Measurements from ENCODE around the gene CCDC120.

Gene CCDC120, protein sequence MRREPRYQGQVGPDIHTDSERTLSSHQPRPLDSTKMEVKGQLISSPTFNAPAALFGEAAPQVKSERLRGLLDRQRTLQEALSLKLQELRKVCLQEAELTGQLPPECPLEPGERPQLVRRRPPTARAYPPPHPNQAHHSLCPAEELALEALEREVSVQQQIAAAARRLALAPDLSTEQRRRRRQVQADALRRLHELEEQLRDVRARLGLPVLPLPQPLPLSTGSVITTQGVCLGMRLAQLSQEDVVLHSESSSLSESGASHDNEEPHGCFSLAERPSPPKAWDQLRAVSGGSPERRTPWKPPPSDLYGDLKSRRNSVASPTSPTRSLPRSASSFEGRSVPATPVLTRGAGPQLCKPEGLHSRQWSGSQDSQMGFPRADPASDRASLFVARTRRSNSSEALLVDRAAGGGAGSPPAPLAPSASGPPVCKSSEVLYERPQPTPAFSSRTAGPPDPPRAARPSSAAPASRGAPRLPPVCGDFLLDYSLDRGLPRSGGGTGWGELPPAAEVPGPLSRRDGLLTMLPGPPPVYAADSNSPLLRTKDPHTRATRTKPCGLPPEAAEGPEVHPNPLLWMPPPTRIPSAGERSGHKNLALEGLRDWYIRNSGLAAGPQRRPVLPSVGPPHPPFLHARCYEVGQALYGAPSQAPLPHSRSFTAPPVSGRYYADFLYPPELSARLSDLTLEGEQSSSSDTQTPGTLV

GRCh38 chrX:49058794-49059193, at the start of gene CCDC120:
Gene CCDC120, plus strand, starts transcription at chrX:49058999. Its CDS starts 3,043 bp downstream, at chrX:49062042.
- H3K4me3 ChIP-seq (ENCODE audit: low read depth, low read length) = peak within 1 kb of the TSS; percentile 57

DNA sequence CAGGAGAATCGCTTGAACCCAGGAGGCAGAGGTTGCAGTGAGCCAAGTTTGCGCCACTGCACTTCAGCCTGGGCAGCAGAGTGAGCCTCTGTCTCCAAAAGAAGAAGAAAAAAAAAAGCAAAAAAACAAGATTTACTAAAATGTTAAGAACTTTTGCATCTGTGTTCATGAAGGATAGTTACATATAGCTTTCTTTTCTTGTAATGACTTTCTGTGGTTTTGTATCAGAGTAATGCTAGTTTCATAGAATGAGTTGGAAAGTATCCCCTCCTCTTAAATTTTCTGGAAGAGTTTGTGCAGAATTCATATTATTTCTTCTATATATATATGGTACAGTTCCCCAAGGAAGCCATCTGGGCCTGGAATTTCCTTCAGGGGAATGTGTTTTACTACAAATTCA, 39.7 kb upstream of the CCDC120 start:
- H3K4me3 ChIP-seq (ENCODE audit: low read depth, low read length) = no peak overlapping the region

DNA sequence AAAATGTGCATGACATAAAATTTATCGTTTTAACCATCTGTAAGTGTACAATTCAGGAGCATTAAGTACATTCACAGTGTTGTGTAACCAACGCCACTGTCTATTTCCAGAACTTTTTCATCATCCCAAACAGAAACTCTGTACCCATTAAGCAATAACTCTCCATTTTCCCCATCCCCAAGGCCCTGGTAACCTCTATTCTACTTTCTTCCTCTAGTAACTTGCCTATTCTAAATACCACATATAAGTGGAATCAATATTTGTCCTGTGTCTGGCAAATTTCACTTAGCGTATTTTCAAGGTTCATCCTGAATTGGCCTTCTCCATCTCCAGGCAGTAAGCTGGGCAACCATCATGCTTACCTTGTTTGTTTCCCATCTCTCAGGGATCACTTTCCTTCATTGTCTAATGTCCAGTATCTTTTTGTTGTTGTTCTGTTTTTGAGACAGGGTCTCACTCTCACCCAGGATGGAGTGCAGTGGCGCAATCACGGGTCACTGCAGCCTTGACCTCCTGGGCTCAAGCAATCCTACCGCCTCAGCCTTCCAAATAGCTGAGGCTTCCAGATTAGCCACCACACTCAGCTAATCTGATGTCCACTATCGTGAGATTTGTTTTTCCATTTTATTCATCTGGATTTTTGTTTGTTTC, 39.1 kb upstream of the CCDC120 start:
- H3K4me3 ChIP-seq (ENCODE audit: low read depth, low read length) = no peak overlapping the region

GRCh38 chrX:49029876-49030275, 28.9 kb upstream of the CCDC120 start:
- no peak overlapping the region for H3K4me3 ChIP-seq (ENCODE audit: low read depth, low read length)

DNA sequence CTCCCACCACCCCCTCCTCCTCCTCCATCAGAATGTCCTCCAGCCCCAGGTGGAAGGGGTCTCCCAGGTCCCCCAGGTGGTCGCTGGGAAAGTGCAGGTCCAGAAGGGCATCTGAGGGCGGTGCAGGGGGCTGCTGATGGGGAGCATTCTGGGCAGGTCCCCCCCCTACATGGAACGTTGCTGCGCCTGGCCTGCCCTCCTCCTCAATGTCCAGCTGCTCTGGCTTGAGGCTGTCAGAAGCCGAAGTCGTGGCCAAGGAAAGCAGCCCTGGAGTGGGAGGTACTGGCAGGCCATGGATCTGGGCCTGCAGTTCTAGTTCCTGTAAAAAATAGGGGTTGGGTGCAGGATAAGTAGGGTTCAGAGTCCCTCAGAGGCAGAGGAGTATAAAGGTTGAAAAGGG, 28.5 kb upstream of the CCDC120 start:
- no peak overlapping the region for H3K4me3 ChIP-seq (ENCODE audit: low read depth, low read length)

- no peak overlapping the region for H3K4me3 ChIP-seq (ENCODE audit: low read depth, low read length)
Measured at GRCh38 chrX:49037883-49038475, 20.8 kb upstream of the CCDC120 start.

DNA sequence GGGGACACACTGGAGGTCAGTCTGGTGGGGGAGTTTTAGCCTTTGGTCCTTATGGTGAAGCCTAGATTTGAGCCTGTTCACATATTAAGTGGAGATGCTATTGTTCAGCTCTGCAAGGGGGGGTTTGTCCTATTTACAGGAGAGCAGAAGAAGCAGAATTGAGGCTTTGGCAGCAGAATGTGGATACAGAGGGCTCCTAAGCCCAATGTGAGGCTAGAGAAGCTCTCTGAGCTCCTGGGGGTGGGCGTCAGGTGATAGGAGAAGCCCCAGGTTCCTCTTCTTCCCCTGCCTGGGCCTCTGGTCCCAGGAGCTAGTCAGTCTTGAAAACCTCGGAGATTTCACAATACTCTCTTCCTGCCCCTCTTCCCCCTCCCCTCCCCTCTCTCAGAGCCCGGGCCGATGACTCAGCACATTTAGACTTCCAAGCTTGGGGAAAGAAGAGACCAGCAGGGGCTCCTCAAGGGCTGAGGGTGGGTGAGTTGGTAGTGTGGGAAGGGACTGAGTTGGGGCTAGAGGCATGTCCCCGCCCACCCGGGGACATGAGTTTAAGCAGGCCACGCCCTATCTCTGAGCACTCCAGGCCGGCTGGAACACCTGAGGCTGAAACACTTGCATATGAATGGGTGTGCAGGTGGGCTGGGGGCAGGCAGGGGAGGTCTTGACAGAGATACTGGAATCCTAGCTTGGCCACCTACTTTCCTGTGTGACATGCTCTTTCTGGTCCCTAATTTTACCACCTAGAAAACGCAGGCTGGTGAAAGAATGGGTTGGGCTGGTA, 19.0 kb upstream of the CCDC120 start:
- H3K4me3 ChIP-seq (ENCODE audit: low read depth, low read length) = no peak overlapping the region

DNA sequence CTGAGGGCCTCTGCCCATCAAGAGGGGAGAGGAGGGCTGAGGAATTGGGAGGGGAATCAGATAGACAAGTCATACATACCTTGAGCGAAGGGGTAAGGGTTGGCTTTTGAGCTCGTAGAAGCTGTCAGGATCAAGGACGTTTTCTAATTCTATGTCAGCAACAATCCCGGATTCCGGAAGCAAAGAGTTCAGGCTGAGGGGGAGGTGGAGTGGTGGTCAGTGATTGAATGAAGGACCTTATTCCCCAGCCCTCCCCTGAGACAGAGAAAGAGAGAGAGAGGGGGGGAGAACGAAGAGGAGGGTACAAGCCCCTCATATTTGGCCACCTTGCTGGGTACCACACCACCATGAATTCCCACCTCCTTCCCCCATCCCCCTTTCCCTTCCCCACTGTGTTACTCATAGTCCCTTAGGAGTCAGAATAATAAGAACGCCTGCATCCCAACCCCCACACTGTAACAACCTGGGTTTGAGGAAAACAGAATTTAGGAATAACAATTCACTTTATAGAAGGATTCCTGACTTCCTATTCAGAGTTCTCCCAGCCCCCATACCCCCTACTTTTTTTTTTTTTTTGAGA, 18.3 kb upstream of the CCDC120 start:
- peak overlapping the region; percentile 17 for H3K4me3 ChIP-seq (ENCODE audit: low read depth, low read length)

DNA sequence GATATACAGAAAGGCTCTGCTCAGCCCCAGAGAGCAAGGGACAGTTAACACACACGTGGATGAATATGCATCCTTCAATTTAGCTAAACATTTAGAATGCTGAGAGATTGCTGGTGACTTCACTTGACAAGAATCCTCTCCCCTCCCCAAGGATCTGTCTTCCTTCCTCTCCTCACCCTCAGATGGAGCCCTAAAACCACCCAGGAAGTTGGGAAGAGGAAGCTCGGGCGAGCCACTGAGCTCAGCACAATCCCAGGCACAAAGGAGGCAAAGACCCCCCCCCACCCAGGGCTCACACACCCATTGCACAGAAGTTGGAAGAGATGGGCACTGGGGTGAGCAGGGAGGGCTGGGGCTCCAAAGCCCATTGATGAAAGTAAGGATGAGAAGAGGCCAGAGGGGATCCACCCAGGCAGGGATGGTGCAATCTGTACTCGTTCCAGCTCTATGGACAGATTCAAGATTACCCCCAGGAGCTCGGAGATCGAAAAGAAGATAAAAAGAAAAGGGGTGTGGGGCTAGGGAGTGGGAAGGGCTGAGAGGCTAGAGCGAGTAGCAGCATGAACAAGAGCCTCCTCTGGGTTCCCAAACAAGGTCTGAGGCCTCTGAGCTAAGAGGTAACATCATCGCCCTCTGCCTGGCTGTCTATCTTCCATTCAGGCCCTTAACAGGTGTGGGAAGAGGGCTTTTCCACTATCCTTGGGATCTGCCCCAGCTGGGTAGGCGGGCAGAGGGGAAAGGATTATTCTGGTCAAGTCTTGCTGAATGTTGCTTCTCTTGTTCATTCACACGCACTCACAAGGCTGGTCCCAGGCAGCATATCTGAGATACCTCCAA, 16.8 kb upstream of the CCDC120 start:
- peak overlapping the region; percentile 65 for H3K4me3 ChIP-seq (ENCODE audit: low read depth, low read length)

DNA sequence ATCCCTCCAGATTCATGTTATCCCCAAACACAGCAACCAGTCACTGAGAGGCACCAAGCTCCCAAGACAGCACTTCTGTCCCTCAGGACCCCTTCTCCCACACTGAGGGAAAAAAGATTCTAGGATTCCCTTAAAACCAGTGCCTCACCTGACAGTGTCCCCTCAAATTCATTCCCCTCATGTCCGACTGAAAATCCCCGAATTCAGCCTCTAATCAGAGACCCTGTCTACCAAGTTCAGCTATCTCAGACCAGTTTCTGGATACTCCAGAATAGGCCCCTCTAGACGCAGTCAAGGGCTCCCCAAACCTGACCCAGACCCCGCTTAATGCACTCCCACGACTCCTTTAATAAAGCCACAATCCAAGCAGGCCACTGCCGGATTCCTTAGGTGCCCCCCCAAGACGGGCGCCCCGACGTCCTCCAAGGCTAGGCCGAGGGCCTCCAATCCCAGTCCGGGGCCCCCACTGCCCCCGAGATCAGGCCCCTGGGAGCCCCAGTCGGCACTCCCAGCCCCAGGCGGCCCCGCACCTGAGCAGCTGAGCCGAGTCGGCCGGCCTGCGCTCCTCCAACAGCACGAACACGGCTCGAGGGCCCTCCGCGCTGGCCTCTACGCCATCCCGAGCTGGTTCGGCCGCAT, 16.1 kb upstream of the CCDC120 start:
- peak overlapping the region; percentile 65 for H3K4me3 ChIP-seq (ENCODE audit: low read depth, low read length)

- peak within 1 kb of the TSS; percentile 65 for H3K4me3 ChIP-seq (ENCODE audit: low read depth, low read length)
Measured at GRCh38 chrX:49043220-49043986, 15.4 kb upstream of the CCDC120 start, which contains the start of gene TFE3. Gene TFE3, minus strand, starts transcription at chrX:49043357. Its CDS starts 131 bp downstream, at chrX:49043226.

DNA sequence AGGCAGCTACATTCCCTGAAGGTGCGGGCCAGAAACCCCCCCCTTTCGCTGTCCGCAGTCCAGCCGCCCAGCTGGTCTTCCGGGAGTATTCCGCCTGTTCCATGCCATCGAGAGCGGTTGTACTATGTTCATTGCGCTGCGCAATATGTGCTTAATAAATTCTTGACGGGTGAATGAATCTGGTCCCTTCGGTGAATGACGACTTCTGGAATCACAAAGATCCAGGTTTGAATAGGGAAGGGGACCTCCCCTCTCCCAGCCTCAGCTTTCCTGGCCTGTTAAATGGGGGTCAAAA, 14.9 kb upstream of the CCDC120 start:
- peak overlapping the region; percentile 17 for H3K4me3 ChIP-seq (ENCODE audit: low read depth, low read length)

DNA sequence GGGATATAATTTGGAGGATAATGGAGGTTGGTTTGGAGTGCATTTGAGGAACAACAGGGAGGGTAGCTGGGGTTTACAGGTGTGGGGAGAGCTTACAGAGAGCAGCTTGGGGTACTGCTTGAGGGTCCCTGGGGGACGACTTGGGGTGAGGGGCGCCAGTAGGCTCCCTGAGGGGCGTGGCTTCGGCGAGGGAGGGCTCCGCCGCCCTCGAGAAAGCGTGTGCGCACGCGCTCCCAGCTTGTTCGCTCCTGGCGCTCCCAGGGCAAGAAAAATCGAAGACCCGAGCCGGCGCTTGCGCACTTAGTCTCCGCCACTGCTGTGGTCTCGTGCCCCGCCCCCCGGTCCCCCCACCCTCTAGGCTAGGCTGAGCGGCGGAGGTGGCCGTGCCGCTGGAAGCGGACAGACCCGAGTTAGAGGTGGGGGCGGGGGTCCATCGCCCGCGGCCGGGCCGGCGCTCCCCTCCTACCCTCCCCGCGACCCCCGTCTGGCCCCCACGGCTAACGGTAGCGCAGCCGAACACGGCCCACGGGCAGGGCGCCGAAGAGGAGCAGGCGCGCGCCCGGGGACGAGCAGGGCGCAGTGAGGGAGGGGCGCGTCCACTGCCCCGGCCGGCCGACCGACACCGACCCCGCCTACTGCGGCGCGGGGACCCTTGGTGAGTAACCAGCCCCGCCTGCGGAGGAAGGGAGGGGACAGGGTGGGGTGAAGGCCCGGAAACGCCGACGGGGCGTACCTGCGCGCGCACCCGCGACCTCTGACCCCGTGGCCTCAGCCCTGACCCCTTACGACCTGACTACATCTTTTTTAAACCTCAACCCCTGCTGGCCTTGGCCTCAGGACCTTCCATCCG, 5.4 kb upstream of the CCDC120 start:
- H3K4me3 ChIP-seq (ENCODE audit: low read depth, low read length) = peak overlapping the region; percentile 45

DNA sequence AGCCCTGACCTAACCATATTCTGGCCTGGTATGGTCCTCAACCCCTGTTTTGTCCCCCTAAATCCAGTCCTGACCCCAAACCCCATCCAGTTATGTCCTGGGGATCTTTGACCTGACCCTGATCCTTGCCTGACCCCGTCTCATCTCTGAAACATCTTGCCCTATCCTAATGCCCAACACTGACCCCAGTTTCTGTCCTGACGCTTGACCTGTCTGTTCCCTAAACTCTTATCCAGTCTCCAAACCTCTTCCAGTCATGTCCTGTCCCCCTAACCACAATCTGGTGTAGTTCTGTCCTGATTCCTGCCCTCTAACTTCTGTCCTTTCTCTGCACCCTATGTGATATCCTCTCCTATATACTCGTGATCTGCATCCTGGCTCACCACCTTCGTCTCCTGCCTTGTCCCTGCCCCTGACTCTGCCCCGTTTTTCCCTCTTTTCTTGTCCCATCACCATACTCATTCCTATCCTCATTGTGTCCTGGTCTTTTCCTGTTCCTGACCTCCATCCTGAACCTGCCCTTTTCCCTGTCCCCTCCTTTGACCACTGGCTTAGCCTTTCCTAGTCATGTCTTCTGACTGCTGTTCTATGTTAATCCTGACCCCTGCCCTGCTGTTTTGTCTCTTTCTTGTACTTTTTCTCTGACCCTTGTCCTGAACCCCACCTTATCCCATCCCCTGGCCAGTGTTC, 4.6 kb upstream of the CCDC120 start:
- H3K4me3 ChIP-seq (ENCODE audit: low read depth, low read length) = peak overlapping the region; percentile 45

GRCh38 chrX:49059201-49059600, 402 bp downstream of the CCDC120 start:
- peak overlapping the region; percentile 57 for H3K4me3 ChIP-seq (ENCODE audit: low read depth, low read length)

DNA sequence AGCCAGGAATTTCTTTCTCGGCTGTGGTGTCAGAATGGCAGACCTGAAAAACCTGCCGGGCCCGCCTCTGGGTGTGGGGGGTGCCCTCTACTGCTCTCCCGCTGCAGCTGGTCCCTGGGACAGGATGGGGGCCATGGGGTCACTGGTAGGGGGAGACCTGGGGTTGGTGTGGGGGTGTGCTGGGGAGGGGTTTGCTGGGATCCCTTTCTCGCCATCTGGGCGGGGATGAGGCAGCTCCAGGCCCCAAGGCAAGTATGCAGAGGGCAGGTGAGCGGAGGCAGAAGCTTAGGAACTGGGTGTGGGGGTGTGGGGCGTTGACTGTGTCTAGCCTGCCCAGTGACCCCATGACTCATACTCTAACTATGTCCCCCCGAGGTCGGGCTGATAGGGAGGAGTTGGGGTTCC, 884 bp downstream of the CCDC120 start:
- H3K4me3 ChIP-seq (ENCODE audit: low read depth, low read length) = peak overlapping the region; percentile 57

DNA sequence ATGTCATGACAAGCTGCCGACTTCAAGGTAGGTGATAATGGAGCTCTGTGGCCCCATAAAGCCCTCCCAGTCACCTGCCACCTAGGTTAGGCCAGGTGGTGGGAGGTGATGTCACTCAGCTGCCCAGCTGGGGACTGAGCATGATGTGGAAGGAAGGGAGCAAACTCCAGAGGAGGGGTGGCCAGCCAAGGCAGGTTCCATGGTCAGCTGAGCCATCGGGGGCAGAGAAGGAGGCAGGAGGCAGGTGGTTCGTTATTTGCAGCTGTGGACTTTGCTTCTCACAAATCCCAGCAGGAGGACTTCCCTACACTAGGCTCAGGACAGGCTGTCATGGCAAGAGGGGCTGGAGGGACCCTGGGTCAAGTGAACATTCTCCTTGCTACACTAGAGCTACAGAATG, 2.1 kb downstream of the CCDC120 start:
- no peak overlapping the region for H3K4me3 ChIP-seq (ENCODE audit: low read depth, low read length)
